ENCODE data around the gene PTPRCAP.
"Not testable (repeated sequence)": the region's sequence is repeated elsewhere in the genome, so short reads cannot be mapped to it uniquely, and the experiment has no call there.

The PTPRCAP gene

GRCh38 chr11:67402192-67402839 is 35.2 kb downstream of the PTPRCAP start:
- H3K4me3 ChIP-seq (ENCODE audit: low read length), result peak overlapping the region; percentile 61
- not testable (repeated sequence) for H3K9me3 ChIP-seq (replicated peaks; ENCODE audit: low read length); H3K27me3 ChIP-seq (ENCODE audit: control insufficient read depth, insufficient read depth, low read length)
- peak overlapping the region; percentile 77 for H3K9ac ChIP-seq (ENCODE audit: low read depth, low read length)
- H3K4me2 ChIP-seq (ENCODE audit: low read length), result peak overlapping the region; percentile 88
- peaks cover 21% of the 10 kb centered on the region for H3K4me1 ChIP-seq (ENCODE audit: control insufficient read depth, insufficient read depth, low read length)
- peaks cover 31% of the 10 kb centered on the region for H3K36me3 ChIP-seq (ENCODE audit: insufficient read depth, low read length)

GRCh38 chr11:67401495-67402191 is 35.8 kb downstream of the PTPRCAP start, which contains the start of gene PPP1CA:
Gene PPP1CA (minus strand): TSS chr11:67401858. CDS start chr11:67401782, 76 bp downstream.
- peak within 1 kb of the TSS; percentile 98 for H3K9ac ChIP-seq (ENCODE audit: low read depth, low read length)
- peak within 1 kb of the TSS; percentile 97 for H3K4me3 ChIP-seq (ENCODE audit: low read length)
- no peaks in the 10 kb centered on the region for H3K9me3 ChIP-seq (replicated peaks; ENCODE audit: low read length)
- peak within 1 kb of the TSS; percentile 88 for H3K4me2 ChIP-seq (ENCODE audit: low read length)
- H3K27me3 ChIP-seq (ENCODE audit: control insufficient read depth, insufficient read depth, low read length), result no peaks in the 10 kb centered on the region
- peaks cover 32% of the 10 kb centered on the region for H3K36me3 ChIP-seq (ENCODE audit: insufficient read depth, low read length)
- peaks cover 21% of the 10 kb centered on the region for H3K4me1 ChIP-seq (ENCODE audit: control insufficient read depth, insufficient read depth, low read length)

GRCh38 chr11:67400942-67401494 is 36.5 kb downstream of the PTPRCAP start:
- no peaks in the 10 kb centered on the region for H3K9me3 ChIP-seq (replicated peaks; ENCODE audit: low read length)
- peak overlapping the region; percentile 88 for H3K4me2 ChIP-seq (ENCODE audit: low read length)
- H3K4me3 ChIP-seq (ENCODE audit: low read length), result peak overlapping the region; percentile 97
- H3K9ac ChIP-seq (ENCODE audit: low read depth, low read length), result peak overlapping the region; percentile 98
- no peaks in the 10 kb centered on the region for H3K27me3 ChIP-seq (ENCODE audit: control insufficient read depth, insufficient read depth, low read length)
- peaks cover 21% of the 10 kb centered on the region for H3K4me1 ChIP-seq (ENCODE audit: control insufficient read depth, insufficient read depth, low read length)
- H3K36me3 ChIP-seq (ENCODE audit: insufficient read depth, low read length), result peaks cover 35% of the 10 kb centered on the region

GRCh38 chr11:67400251-67400941 is 37.1 kb downstream of the PTPRCAP start:
- no peaks in the 10 kb centered on the region for H3K9me3 ChIP-seq (replicated peaks; ENCODE audit: low read length)
- peak overlapping the region; percentile 98 for H3K9ac ChIP-seq (ENCODE audit: low read depth, low read length)
- peaks cover 41% of the 10 kb centered on the region for H3K36me3 ChIP-seq (ENCODE audit: insufficient read depth, low read length)
- peak overlapping the region; percentile 88 for H3K4me2 ChIP-seq (ENCODE audit: low read length)
- peak overlapping the region; percentile 97 for H3K4me3 ChIP-seq (ENCODE audit: low read length)
- H3K4me1 ChIP-seq (ENCODE audit: control insufficient read depth, insufficient read depth, low read length), result peaks cover 21% of the 10 kb centered on the region
- H3K27me3 ChIP-seq (ENCODE audit: control insufficient read depth, insufficient read depth, low read length), result no peaks in the 10 kb centered on the region

- peak overlapping the region; percentile 38 for H3K9ac ChIP-seq (ENCODE audit: low read depth, low read length)
These were observed 38.6 kb downstream of the PTPRCAP start for GRCh38 chr11:67398661-67399563.

GRCh38 chr11:67397986-67398660 is 39.4 kb downstream of the PTPRCAP start:
- Histone ChIP-seq H3K4me3 (ENCODE audit: low read length) (no peak overlapping the region), H3K9me3 (replicated peaks; ENCODE audit: low read length) (no peaks in the 10 kb centered on the region), H3K4me1 (ENCODE audit: control insufficient read depth, insufficient read depth, low read length) (peaks cover 12% of the 10 kb centered on the region), H3K27me3 (ENCODE audit: control insufficient read depth, insufficient read depth, low read length) (no peaks in the 10 kb centered on the region), H3K9ac (ENCODE audit: low read depth, low read length) (no peak overlapping the region), H3K36me3 (ENCODE audit: insufficient read depth, low read length) (peaks cover 43% of the 10 kb centered on the region), H3K4me2 (ENCODE audit: low read length) (no peak overlapping the region)

More at GRCh38 chr11:67398661-67399563, 38.6 kb downstream of the PTPRCAP start:
- no peaks in the 10 kb centered on the region for H3K9me3 ChIP-seq (replicated peaks; ENCODE audit: low read length)
- peak overlapping the region; percentile 11 for H3K4me3 ChIP-seq (ENCODE audit: low read length)
- H3K4me1 ChIP-seq (ENCODE audit: control insufficient read depth, insufficient read depth, low read length), result peaks cover 12% of the 10 kb centered on the region
- peaks cover 43% of the 10 kb centered on the region for H3K36me3 ChIP-seq (ENCODE audit: insufficient read depth, low read length)
- peak overlapping the region; percentile 50 for H3K4me2 ChIP-seq (ENCODE audit: low read length)
- no peaks in the 10 kb centered on the region for H3K27me3 ChIP-seq (ENCODE audit: control insufficient read depth, insufficient read depth, low read length)

GRCh38 chr11:67397536-67397935 is 39.9 kb downstream of the PTPRCAP start:
- Histone ChIP-seq H3K9me3 (replicated peaks; ENCODE audit: low read length) (no peaks in the 10 kb centered on the region), H3K4me3 (ENCODE audit: low read length) (no peak overlapping the region), H3K4me2 (ENCODE audit: low read length) (no peak overlapping the region), H3K27me3 (ENCODE audit: control insufficient read depth, insufficient read depth, low read length) (no peaks in the 10 kb centered on the region), H3K4me1 (ENCODE audit: control insufficient read depth, insufficient read depth, low read length) (peaks cover 15% of the 10 kb centered on the region), H3K9ac (ENCODE audit: low read depth, low read length) (no peak overlapping the region), H3K36me3 (ENCODE audit: insufficient read depth, low read length) (peaks cover 43% of the 10 kb centered on the region)

- H3K4me1 ChIP-seq (ENCODE audit: control insufficient read depth, insufficient read depth, low read length), result peaks cover 14% of the 10 kb centered on the region
- H3K27me3 ChIP-seq (ENCODE audit: control insufficient read depth, insufficient read depth, low read length), result no peaks in the 10 kb centered on the region
- H3K4me3 ChIP-seq (ENCODE audit: low read length), result no peak overlapping the region
- peaks cover 43% of the 10 kb centered on the region for H3K36me3 ChIP-seq (ENCODE audit: insufficient read depth, low read length)
- H3K4me2 ChIP-seq (ENCODE audit: low read length), result no peak overlapping the region
- H3K9ac ChIP-seq (ENCODE audit: low read depth, low read length), result no peak overlapping the region
- H3K9me3 ChIP-seq (replicated peaks; ENCODE audit: low read length), result no peaks in the 10 kb centered on the region
These were observed 40.7 kb downstream of the PTPRCAP start for GRCh38 chr11:67396587-67397389.

- peaks cover 43% of the 10 kb centered on the region for H3K36me3 ChIP-seq (ENCODE audit: insufficient read depth, low read length)
These were observed 41.3 kb downstream of the PTPRCAP start for GRCh38 chr11:67396259-67396581.

More at GRCh38 chr11:67396259-67396581, 41.3 kb downstream of the PTPRCAP start:
- no peak overlapping the region for H3K4me3 ChIP-seq (ENCODE audit: low read length)
- no peak overlapping the region for H3K9ac ChIP-seq (ENCODE audit: low read depth, low read length)
- H3K27me3 ChIP-seq (ENCODE audit: control insufficient read depth, insufficient read depth, low read length), result no peaks in the 10 kb centered on the region
- H3K4me2 ChIP-seq (ENCODE audit: low read length), result no peak overlapping the region
- H3K4me1 ChIP-seq (ENCODE audit: control insufficient read depth, insufficient read depth, low read length), result peaks cover 14% of the 10 kb centered on the region
- no peaks in the 10 kb centered on the region for H3K9me3 ChIP-seq (replicated peaks; ENCODE audit: low read length)
